SK-N-MC (cell line): Measurements from ENCODE around the gene VAV3.
"Not testable (repeated sequence)": the region's sequence is repeated elsewhere in the genome, so short reads cannot be mapped to it uniquely, and the experiment has no call there.

Experiments
- DNase-seq: peaks from one replicate; pipeline ENCODE4 v3.0.0-alpha.2; 2011; ENCODE audit warnings: low read depth, low spot score
- H3K27ac ChIP-seq: fragments of 200-600 bp; sonication (generic); 2 replicates; pipeline ENCODE4 v1.5.1; 2016; ENCODE audit warnings: mixed run types
- H3K36me3 ChIP-seq: fragments of 200-600 bp; sonication (generic); 2 replicates; pipeline ENCODE4 v1.6.1; 2017; ENCODE audit warnings: antibody characterized with exemption, low read length, mixed read lengths; ENCODE audit not compliant: insufficient read depth
- H3K4me3 ChIP-seq: fragments of 200-600 bp; sonication (generic); 2 replicates; pipeline ENCODE4 v1.5.1; 2016
- H3K9ac ChIP-seq: fragments of 200-600 bp; sonication (generic); 2 replicates; pipeline ENCODE4 v1.8.0; 2017; ENCODE audit warnings: mixed run types, mixed read lengths; ENCODE audit not compliant: insufficient read length
- H3K9me3 ChIP-seq: fragments of 200-600 bp; sonication (generic); 2 replicates; pipeline ENCODE4 v1.6.1; 2017; ENCODE audit warnings: low read depth, mild to moderate bottlenecking, antibody characterized with exemption, low read length, moderate library complexity, mixed read lengths
- EZH2 ChIP-seq: fragments of 200-600 bp; sonication (generic); IDR thresholded peaks from one replicate; pipeline ENCODE4 v1.6.1; 2017; ENCODE audit warnings: antibody characterized with exemption
- FOXP2 ChIP-seq: optimal IDR thresholded peaks from 2 replicates; pipeline ENCODE3; 2011; ENCODE audit warnings: mild to moderate bottlenecking, moderate library complexity; ENCODE audit not compliant: insufficient read depth; ENCODE audit errors: extremely low read length, control extremely low read depth
- POLR2AphosphoS5 ChIP-seq: IDR thresholded peaks from 2 replicates; pipeline ENCODE4 v1.6.1; 2012; ENCODE audit warnings: mild to moderate bottlenecking, low read depth, low read length, borderline replicate concordance

The VAV3 gene

GRCh38 chr1:107851418-107851817 is 113.6 kb downstream of the VAV3 start:
- Histone ChIP-seq H3K36me3 (no peaks in the 10 kb centered on the region), H3K9me3 (no peaks in the 10 kb centered on the region), H3K4me3 (no peak overlapping the region), H3K9ac (no peak overlapping the region), H3K27ac (no peak overlapping the region)
- DNase-seq: peak; percentile 34
- TF ChIP-seq EZH2 (no peak), POLR2AphosphoS5 (no peak), FOXP2 (no peak)

- not testable (repeated sequence) for H3K9me3 ChIP-seq, H3K36me3 ChIP-seq, H3K4me3 ChIP-seq, H3K9ac ChIP-seq, DNase-seq, H3K27ac ChIP-seq
Measured at GRCh38 chr1:107844541-107845194, 120.3 kb downstream of the VAV3 start.

DNA sequence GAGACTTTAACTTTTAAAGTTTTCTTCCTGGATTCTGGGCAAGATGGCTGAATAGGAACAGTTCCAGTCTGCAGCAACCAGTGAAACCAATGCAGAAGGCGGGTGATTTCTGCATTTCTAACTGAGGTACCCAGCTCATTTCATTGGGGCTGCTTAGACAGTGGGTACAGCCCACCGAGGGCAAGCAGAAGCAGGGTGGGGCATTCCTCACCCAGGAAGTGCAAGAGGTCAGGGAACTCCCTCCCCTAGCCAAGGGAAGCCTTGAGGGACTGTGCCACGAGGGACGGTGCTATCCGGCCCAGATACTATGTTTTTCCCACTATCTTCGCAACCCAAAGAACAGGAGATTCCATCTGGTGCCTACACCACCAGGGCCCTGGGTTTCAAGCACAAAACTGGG is 121.0 kb downstream of the VAV3 start:
- no peak overlapping the region for H3K27ac ChIP-seq
- no peaks in the 10 kb centered on the region for H3K36me3 ChIP-seq
- no peaks in the 10 kb centered on the region for H3K9me3 ChIP-seq
- no peak for DNase-seq
- TF ChIP-seq FOXP2 (no peak), POLR2AphosphoS5 (no peak), EZH2 (no peak)
- no peak overlapping the region for H3K4me3 ChIP-seq
- H3K9ac ChIP-seq: no peak overlapping the region

- Histone ChIP-seq H3K9me3 (no peaks in the 10 kb centered on the region), H3K4me3 (no peak overlapping the region), H3K9ac (no peak overlapping the region), H3K27ac (no peak overlapping the region), H3K36me3 (no peaks in the 10 kb centered on the region)
- TF ChIP-seq FOXP2 (no peak), EZH2 (no peak), POLR2AphosphoS5 (no peak)
- no peak for DNase-seq
Measured at GRCh38 chr1:107842241-107842640, 122.7 kb downstream of the VAV3 start.

DNA sequence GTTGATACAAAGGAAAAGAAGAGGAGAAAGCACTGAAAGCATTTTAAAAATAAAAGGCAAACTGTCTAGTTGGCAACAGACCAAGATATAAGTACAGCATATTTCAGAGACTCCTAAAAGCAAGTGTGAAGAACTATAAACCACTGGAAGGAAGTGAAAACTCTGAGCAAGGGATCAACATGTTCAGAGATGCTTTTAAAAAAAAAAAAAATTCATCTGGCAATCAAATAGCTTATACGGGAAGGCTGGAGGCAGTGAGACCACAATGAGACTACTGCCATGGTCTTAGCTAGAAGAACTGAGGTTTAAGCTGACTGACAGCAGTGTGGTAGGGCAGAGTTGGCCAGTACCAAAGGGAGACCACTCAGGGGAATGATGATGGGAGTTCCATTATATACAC is 124.3 kb downstream of the VAV3 start:
- Histone ChIP-seq H3K9ac (no peak overlapping the region), H3K9me3 (no peaks in the 10 kb centered on the region), H3K27ac (no peak overlapping the region), H3K36me3 (no peaks in the 10 kb centered on the region), H3K4me3 (peak overlapping the region; percentile 53)
- DNase-seq: no peak
- TF ChIP-seq FOXP2 (no peak), EZH2 (no peak), POLR2AphosphoS5 (no peak)

DNA sequence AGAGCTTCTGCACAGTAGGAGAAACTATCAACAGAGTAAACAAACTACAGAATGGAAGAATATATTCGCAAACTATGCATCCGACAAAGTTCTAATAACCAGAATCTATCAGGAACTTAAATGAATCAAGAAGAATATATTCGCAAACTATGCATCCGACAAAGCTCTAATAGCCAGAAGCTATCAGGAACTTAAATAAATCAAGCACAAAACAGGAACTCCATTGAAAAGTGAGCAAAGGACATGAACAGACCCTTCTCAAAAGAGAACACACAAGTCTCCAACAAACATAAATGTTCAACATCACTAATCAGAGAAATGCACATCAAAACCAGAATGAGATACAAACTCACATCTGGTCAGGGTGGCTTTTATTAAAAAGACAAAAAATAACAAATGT is 126.9 kb downstream of the VAV3 start:
- Histone ChIP-seq H3K36me3 (no peaks in the 10 kb centered on the region), H3K9ac (no peak overlapping the region)
- TF ChIP-seq FOXP2: no peak
- TF ChIP-seq EZH2: no peak
- TF ChIP-seq POLR2AphosphoS5: no peak

DNA sequence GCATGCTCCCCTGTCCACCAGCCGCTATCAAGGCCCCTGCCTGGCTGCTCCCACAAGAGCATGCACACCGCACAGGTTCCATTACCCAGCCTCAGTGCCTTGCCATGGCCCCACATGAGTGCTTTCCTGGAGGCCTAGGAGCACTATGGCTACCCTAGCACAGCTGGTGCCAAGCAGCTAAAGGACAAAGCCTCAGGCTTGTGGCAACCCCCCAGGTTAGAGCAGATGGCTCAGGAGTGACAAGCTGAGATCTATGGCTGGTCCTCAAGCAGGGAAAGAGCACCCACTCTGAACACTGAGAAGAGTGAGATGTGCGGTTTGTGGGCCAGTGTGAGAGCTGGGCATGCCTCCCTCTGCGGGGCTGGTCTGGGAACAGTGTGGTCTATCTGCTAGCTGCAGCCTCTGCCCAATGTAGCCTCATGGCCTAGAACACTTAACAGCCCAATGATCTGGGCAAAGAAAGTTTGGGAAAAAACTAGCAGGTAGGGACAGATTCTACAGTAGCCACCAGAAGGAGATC is 129.8 kb downstream of the VAV3 start:
- Histone ChIP-seq H3K4me3 (no peak overlapping the region), H3K27ac (no peak overlapping the region), H3K36me3 (no peaks in the 10 kb centered on the region), H3K9ac (no peak overlapping the region), H3K9me3 (no peaks in the 10 kb centered on the region)
- no peak for DNase-seq
- no peak for TF ChIP-seq FOXP2
- TF ChIP-seq EZH2: no peak
- TF ChIP-seq POLR2AphosphoS5: no peak

More for the DNA sequence above, 126.9 kb downstream of the VAV3 start:
- Histone ChIP-seq H3K27ac (no peak overlapping the region), H3K9me3 (no peaks in the 10 kb centered on the region), H3K4me3 (no peak overlapping the region)
- DNase-seq: no peak

DNA sequence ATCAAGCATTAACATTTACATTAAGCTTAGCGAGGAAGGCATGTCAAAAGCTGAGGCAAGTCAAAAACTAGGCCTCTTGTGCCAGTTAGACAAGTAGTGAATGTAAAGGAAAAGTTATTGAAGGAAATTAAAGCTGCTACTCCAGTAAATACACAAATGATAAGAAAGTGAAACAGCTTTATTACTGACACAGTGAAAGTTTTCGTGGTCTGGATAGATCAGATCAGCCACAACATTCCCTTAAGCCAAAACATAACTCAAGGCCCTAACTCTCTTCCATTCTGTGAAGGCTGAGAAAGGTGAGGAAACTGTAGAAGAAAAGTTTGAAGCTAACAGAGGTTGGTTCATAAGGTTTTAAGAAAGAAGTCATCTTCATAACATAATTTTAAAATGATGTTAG is 131.9 kb downstream of the VAV3 start:
- Histone ChIP-seq H3K9ac (no peak overlapping the region), H3K4me3 (no peak overlapping the region), H3K36me3 (no peaks in the 10 kb centered on the region), H3K27ac (no peak overlapping the region), H3K9me3 (no peaks in the 10 kb centered on the region)
- no peak for DNase-seq
- TF ChIP-seq EZH2 (no peak), POLR2AphosphoS5 (no peak)

DNA sequence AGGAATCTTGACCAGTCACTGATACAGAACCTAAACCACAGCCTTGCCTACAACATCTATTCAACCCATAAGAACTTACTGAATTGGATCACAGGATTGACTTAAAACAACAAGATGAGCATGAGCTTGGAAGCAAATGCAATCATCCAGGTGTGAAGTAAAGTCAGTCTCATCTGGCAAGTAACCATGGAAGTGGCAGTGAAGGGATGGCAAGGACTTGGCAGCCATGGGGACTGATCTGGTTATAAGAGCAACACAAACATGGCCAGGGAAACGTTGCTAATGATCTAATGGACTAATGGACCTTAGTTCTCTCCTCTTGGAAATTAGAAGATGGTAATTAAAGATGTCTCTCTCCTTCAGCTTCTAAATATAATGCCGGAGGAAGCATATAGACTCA is 133.1 kb downstream of the VAV3 start:
- no peak overlapping the region for H3K9ac ChIP-seq
- no peak for TF ChIP-seq POLR2AphosphoS5
- TF ChIP-seq EZH2: no peak
- TF ChIP-seq FOXP2: no peak
- H3K36me3 ChIP-seq: no peaks in the 10 kb centered on the region
- H3K27ac ChIP-seq: no peak overlapping the region
- no peaks in the 10 kb centered on the region for H3K9me3 ChIP-seq
- H3K4me3 ChIP-seq: no peak overlapping the region
- no peak for DNase-seq
